IPS-18a (cell line): ENCODE results near the gene KLHL12.

ENCODE experiments used
- H3K27ac ChIP-seq: one replicate; pipeline ENCODE4 v1.5.1; 2013; ENCODE audit warnings: low read length
- H3K27me3 ChIP-seq: one replicate; pipeline ENCODE4 v1.6.1; 2013; ENCODE audit warnings: mild to moderate bottlenecking, low read length; ENCODE audit not compliant: control insufficient read depth, insufficient read depth
- H3K36me3 ChIP-seq: one replicate; pipeline ENCODE4 v1.6.1; 2013; ENCODE audit warnings: low read depth, low read length; ENCODE audit not compliant: control insufficient read depth
- H3K4me1 ChIP-seq: one replicate; pipeline ENCODE4 v1.6.1; 2013; ENCODE audit warnings: low read depth, low read length; ENCODE audit not compliant: control insufficient read depth
- H3K4me3 ChIP-seq: one replicate; pipeline ENCODE4 v1.5.1; 2013; ENCODE audit warnings: low read length
- H3K9ac ChIP-seq: one replicate; pipeline ENCODE4 v1.6.1; 2013; ENCODE audit warnings: mild to moderate bottlenecking, low read length, moderate library complexity
- H3K9me3 ChIP-seq: one replicate; pipeline ENCODE4 v1.6.1; 2013; ENCODE audit warnings: low read depth, low read length; ENCODE audit not compliant: control insufficient read depth

Gene KLHL12

GRCh38 chr1:202961220-202961880 is 34.3 kb upstream of the KLHL12 start:
- Histone ChIP-seq H3K9me3 (no peaks in the 10 kb centered on the region), H3K4me1 (peaks cover 6% of the 10 kb centered on the region), H3K27ac (no peak overlapping the region), H3K9ac (no peak overlapping the region), H3K27me3 (no peaks in the 10 kb centered on the region), H3K4me3 (no peak overlapping the region), H3K36me3 (peaks cover 9% of the 10 kb centered on the region)

- H3K4me1 ChIP-seq = peaks cover 6% of the 10 kb centered on the region
- H3K27me3 ChIP-seq = no peaks in the 10 kb centered on the region
- no peak overlapping the region for H3K9ac ChIP-seq
- no peak overlapping the region for H3K27ac ChIP-seq
- peaks cover 6% of the 10 kb centered on the region for H3K36me3 ChIP-seq
- no peaks in the 10 kb centered on the region for H3K9me3 ChIP-seq
- H3K4me3 ChIP-seq = no peak overlapping the region
These were observed 32.2 kb upstream of the KLHL12 start for GRCh38 chr1:202959276-202959620.

GRCh38 chr1:202958544-202959275 is 31.7 kb upstream of the KLHL12 start:
- Histone ChIP-seq H3K4me3 (peak overlapping the region; percentile 61), H3K9me3 (no peaks in the 10 kb centered on the region), H3K4me1 (peaks cover 6% of the 10 kb centered on the region), H3K27me3 (no peaks in the 10 kb centered on the region), H3K36me3 (peaks cover 6% of the 10 kb centered on the region), H3K9ac (peak overlapping the region; percentile 43), H3K27ac (no peak overlapping the region)

- Histone ChIP-seq H3K4me1 (peaks cover 6% of the 10 kb centered on the region), H3K9ac (peak within 1 kb of the TSS; percentile 79), H3K4me3 (peak within 1 kb of the TSS; percentile 61), H3K36me3 (peaks cover 9% of the 10 kb centered on the region), H3K27me3 (no peaks in the 10 kb centered on the region), H3K9me3 (no peaks in the 10 kb centered on the region), H3K27ac (no peak within 1 kb of the TSS)
These were observed 30.9 kb upstream of the KLHL12 start, which contains the start of gene ADIPOR1 for GRCh38 chr1:202957733-202958543. Gene ADIPOR1, minus strand, starts transcription at chr1:202958312. Its CDS starts 7,242 bp downstream, at chr1:202951070.

- Histone ChIP-seq H3K9ac (peak overlapping the region; percentile 79), H3K4me1 (peaks cover 6% of the 10 kb centered on the region), H3K4me3 (peak overlapping the region; percentile 61), H3K27ac (no peak overlapping the region), H3K9me3 (no peaks in the 10 kb centered on the region), H3K27me3 (no peaks in the 10 kb centered on the region), H3K36me3 (peaks cover 5% of the 10 kb centered on the region)
These were observed 29.9 kb upstream of the KLHL12 start for GRCh38 chr1:202956969-202957368.

- H3K27me3 ChIP-seq = no peaks in the 10 kb centered on the region
- H3K9me3 ChIP-seq = no peaks in the 10 kb centered on the region
- H3K4me3 ChIP-seq = no peak overlapping the region
- no peak overlapping the region for H3K27ac ChIP-seq
- H3K9ac ChIP-seq = no peak overlapping the region
- H3K4me1 ChIP-seq = peaks cover 6% of the 10 kb centered on the region
- peaks cover 24% of the 10 kb centered on the region for H3K36me3 ChIP-seq
These were observed 27.2 kb upstream of the KLHL12 start for GRCh38 chr1:202954057-202954745.

- H3K4me3 ChIP-seq = no peak overlapping the region
- H3K36me3 ChIP-seq = peaks cover 28% of the 10 kb centered on the region
- no peaks in the 10 kb centered on the region for H3K9me3 ChIP-seq
- H3K27me3 ChIP-seq = no peaks in the 10 kb centered on the region
- no peak overlapping the region for H3K9ac ChIP-seq
- no peak overlapping the region for H3K27ac ChIP-seq
- H3K4me1 ChIP-seq = peaks cover 6% of the 10 kb centered on the region
These were observed 26.4 kb upstream of the KLHL12 start for GRCh38 chr1:202953392-202953791.

- Histone ChIP-seq H3K27ac (no peak overlapping the region), H3K9ac (no peak overlapping the region), H3K27me3 (no peaks in the 10 kb centered on the region), H3K9me3 (no peaks in the 10 kb centered on the region), H3K36me3 (peaks cover 34% of the 10 kb centered on the region), H3K4me1 (peaks cover 6% of the 10 kb centered on the region), H3K4me3 (no peak overlapping the region)
These were observed 25.8 kb upstream of the KLHL12 start for GRCh38 chr1:202952818-202953217.

GRCh38 chr1:202952099-202952498 is 25.1 kb upstream of the KLHL12 start:
- peaks cover 4% of the 10 kb centered on the region for H3K4me1 ChIP-seq

GRCh38 chr1:202951437-202951836 is 24.4 kb upstream of the KLHL12 start:
- H3K36me3 ChIP-seq = peaks cover 39% of the 10 kb centered on the region
- H3K4me1 ChIP-seq = no peaks in the 10 kb centered on the region
- no peak overlapping the region for H3K4me3 ChIP-seq
- H3K9me3 ChIP-seq = no peaks in the 10 kb centered on the region
- no peaks in the 10 kb centered on the region for H3K27me3 ChIP-seq
- H3K27ac ChIP-seq = no peak overlapping the region
- H3K9ac ChIP-seq = no peak overlapping the region

More at GRCh38 chr1:202952099-202952498, 25.1 kb upstream of the KLHL12 start:
- Histone ChIP-seq H3K27me3 (no peaks in the 10 kb centered on the region), H3K9ac (no peak overlapping the region), H3K27ac (no peak overlapping the region), H3K9me3 (no peaks in the 10 kb centered on the region), H3K36me3 (peaks cover 37% of the 10 kb centered on the region), H3K4me3 (no peak overlapping the region)

GRCh38 chr1:202945483-202945882 is 18.4 kb upstream of the KLHL12 start:
- Histone ChIP-seq H3K4me3 (no peak overlapping the region), H3K36me3 (peaks cover 78% of the 10 kb centered on the region), H3K9ac (no peak overlapping the region), H3K4me1 (no peaks in the 10 kb centered on the region), H3K27ac (no peak overlapping the region), H3K9me3 (no peaks in the 10 kb centered on the region), H3K27me3 (no peaks in the 10 kb centered on the region)
